GM23248 (cell line): Measurements from ENCODE around the gene ATG13. TPM values are rescaled to one million over a fixed set of nuclear protein-coding genes. Genes with fewer than 3 reads are reported as not detected.

Source experiments
- DNase-seq: peaks from one replicate; pipeline ENCODE4 v3.0.0-alpha.2; 2015
- H2AFZ ChIP-seq: fragments of 200-600 bp; sonication (generic); 2 replicates; pipeline ENCODE4 v1.6.1; 2016; ENCODE audit warnings: antibody characterized with exemption
- H3F3A ChIP-seq: fragments of 200-600 bp; sonication (generic); 2 replicates; pipeline ENCODE4 v1.6.1; 2016; ENCODE audit warnings: mild to moderate bottlenecking, antibody characterized with exemption, mixed run types; ENCODE audit not compliant: insufficient read depth
- H3K27ac ChIP-seq: fragments of 200-600 bp; sonication (generic); 2 replicates; pipeline ENCODE4 v1.5.1; 2016; ENCODE audit warnings: mild to moderate bottlenecking
- H3K27me3 ChIP-seq: fragments of 200-600 bp; sonication (generic); replicated peaks from 2 replicates; pipeline ENCODE4 v1.6.1; 2016; ENCODE audit warnings: mild to moderate bottlenecking; ENCODE audit not compliant: insufficient read depth
- H3K36me3 ChIP-seq: fragments of 200-600 bp; sonication (generic); 2 replicates; pipeline ENCODE4 v1.6.1; 2016; ENCODE audit warnings: low read depth, mild to moderate bottlenecking
- H3K4me1 ChIP-seq: fragments of 200-600 bp; sonication (generic); 2 replicates; pipeline ENCODE4 v1.6.1; 2016; ENCODE audit warnings: mild to moderate bottlenecking; ENCODE audit not compliant: insufficient read depth
- H3K4me2 ChIP-seq: fragments of 200-600 bp; sonication (generic); one replicate; pipeline ENCODE4 v1.6.1; 2016; ENCODE audit warnings: mild to moderate bottlenecking; ENCODE audit not compliant: unreplicated experiment
- H3K4me3 ChIP-seq: fragments of 200-600 bp; sonication (generic); 2 replicates; pipeline ENCODE4 v1.5.1; 2016; ENCODE audit warnings: mild to moderate bottlenecking
- H3K79me2 ChIP-seq: fragments of 200-600 bp; sonication (generic); 2 replicates; pipeline ENCODE4 v1.6.1; 2016; ENCODE audit warnings: mild to moderate bottlenecking; ENCODE audit not compliant: insufficient read depth
- H3K9ac ChIP-seq: fragments of 200-600 bp; sonication (generic); 2 replicates; pipeline ENCODE4 v1.6.1; 2016; ENCODE audit warnings: mild to moderate bottlenecking
- H3K9me2 ChIP-seq: fragments of 200-600 bp; sonication (generic); 2 replicates; pipeline ENCODE4 v1.6.1; 2016; ENCODE audit warnings: mixed run types, mild to moderate bottlenecking, moderate library complexity; ENCODE audit not compliant: insufficient read depth
- H3K9me3 ChIP-seq: fragments of 200-600 bp; sonication (generic); one replicate; pipeline ENCODE4 v1.6.1; 2017; ENCODE audit warnings: low read depth
- H4K20me1 ChIP-seq: fragments of 200-600 bp; sonication (generic); 2 replicates; pipeline ENCODE4 v1.6.0; 2016; ENCODE audit not compliant: insufficient read depth
- EZH2 ChIP-seq: fragments of 200-600 bp; sonication (generic); IDR thresholded peaks from 2 replicates; pipeline ENCODE4 v1.6.1; 2018; ENCODE audit warnings: antibody characterized with exemption, mild to moderate bottlenecking; ENCODE audit not compliant: insufficient read depth, poor library complexity, severe bottlenecking
- EZH2phosphoT487 ChIP-seq: fragments of 200-600 bp; sonication (generic); IDR thresholded peaks from 2 replicates; pipeline ENCODE4 v1.6.1; 2018; ENCODE audit warnings: antibody characterized with exemption, moderate library complexity, mild to moderate bottlenecking, low read depth; ENCODE audit not compliant: insufficient read depth
- WGBS, 2 experiments: methylation state at CpG; one replicate each; pipeline ENCODE4 v1.1.6; 2015 to 2017; ENCODE audit warnings: low lambda C conversion rate in 2 of 2, low coverage in 1 of 2; ENCODE audit errors: missing lambda C conversion rate in 2 of 2; 5-methylcytosine and 5-hydroxymethylcytosine counted together
- in situ Hi-C: fragments of 300-500 bp; cut with MboI; formaldehyde crosslinking; loops from 2 replicates; pipeline ENCODE4 v1.15.0; 2020
- polyA plus RNA-seq: library from polyadenylated mRNA; unstranded; fragments of >200 nt; fragmentation: Nextera tagmentation; extraction: Ambion mirVana; gene quantifications from 2 replicates; pipeline ENCODE4 v1.2.1, GENCODE V29; 2016
- total RNA-seq: library from RNA; depleted of rRNA; stranded (reverse); fragments of >200 nt; shearing (Covaris generic); gene quantifications from 2 replicates; pipeline ENCODE4 v1.2.3, GENCODE V29; 2014

ATG13 gene
- total and polyA plus RNA-seq, 2 experiments from 2014 or later: 55.1 to 118 TPM

DNA sequence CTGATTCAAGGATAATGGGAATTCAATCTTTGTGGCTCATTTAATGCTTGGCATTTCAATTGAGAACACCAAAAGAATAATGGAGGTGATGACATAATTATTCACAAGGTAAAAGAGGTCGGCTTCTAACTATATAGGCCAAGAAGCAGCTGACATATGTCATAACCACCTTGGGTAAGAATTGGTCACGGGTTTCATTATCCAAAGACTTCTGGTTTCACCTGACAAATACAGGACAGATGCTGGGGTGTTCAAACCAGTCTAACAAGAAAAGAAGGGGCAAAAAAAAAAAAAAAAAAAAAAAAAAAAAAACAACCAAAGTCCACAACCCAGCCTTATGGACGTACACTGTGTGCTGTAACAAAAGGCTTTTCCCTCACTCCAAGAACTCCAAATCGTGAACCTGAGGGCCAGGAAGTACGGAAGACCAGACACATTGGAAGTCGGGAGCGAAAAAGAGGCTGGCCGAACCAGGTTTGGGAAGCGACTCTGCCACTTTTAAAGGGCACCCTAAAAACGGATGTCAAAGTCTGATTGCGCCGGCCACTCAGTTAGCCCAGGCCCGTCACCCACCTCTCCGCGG lies 711 bp upstream of the ATG13 start:
- WGBS, 2 experiments: 1 to 4% methylated on average over 15 of the region's 15 CpGs

DNA sequence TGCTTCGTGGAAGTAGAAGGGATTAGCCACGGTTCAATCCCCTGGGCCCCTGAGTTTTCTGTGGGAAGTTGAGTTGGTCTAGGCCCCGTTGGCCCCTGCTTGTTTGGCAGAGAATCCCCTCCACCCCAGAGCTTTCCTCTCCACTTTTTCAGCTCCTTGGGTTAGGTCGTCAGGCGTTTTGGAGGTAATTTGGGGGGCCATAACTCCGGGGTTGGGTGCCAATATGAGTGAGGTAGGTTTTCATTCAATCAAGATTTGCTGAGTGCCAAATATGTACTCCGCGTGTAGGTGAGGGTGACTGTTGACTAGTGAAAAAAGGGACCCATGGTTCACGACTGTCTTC lies 590 bp downstream of the ATG13 start:
- peak overlapping the region; percentile 94 for H3K4me3 ChIP-seq
- peak overlapping the region; percentile 99 for H3K9ac ChIP-seq
- H2AFZ ChIP-seq: peak overlapping the region; percentile 87
- no peaks in the 10 kb centered on the region for H3K9me3 ChIP-seq
- no peaks in the 10 kb centered on the region for H4K20me1 ChIP-seq
- H3K4me1 ChIP-seq: peaks cover 18% of the 10 kb centered on the region
- no peak for DNase-seq
- in situ Hi-C loops: no loop called here
- WGBS, 2 experiments: 1 to 3% methylated on average over 9 of the region's 9 CpGs
- 0 out of 2 replicates have a peak, but pooled peaks cover 7% of the 10 kb centered on the region for H3K36me3 ChIP-seq
- TF ChIP-seq EZH2phosphoT487 (no peak), EZH2 (no peak)
- H3K9me2 ChIP-seq: no peaks in the 10 kb centered on the region
- peaks cover 59% of the 10 kb centered on the region for H3K79me2 ChIP-seq
- H3F3A ChIP-seq: peaks cover 10% of the 10 kb centered on the region; the same call in 1 of the 2 replicates
- peak overlapping the region; percentile 95 for H3K27ac ChIP-seq
- peak overlapping the region; percentile 96 for H3K4me2 ChIP-seq
- H3K27me3 ChIP-seq: no peaks in the 10 kb centered on the region

More for the DNA sequence above, 711 bp upstream of the ATG13 start:
- Histone ChIP-seq H3K9ac (peak overlapping the region; percentile 99), H3K27me3 (no peaks in the 10 kb centered on the region), H3K4me2 (peak overlapping the region; percentile 88), H3K9me2 (no peaks in the 10 kb centered on the region), H3F3A (peaks cover 10% of the 10 kb centered on the region; the same call in 1 of the 2 replicates), H2AFZ (peak overlapping the region; percentile 87), H3K4me3 (peak overlapping the region; percentile 94), H3K36me3 (0 out of 2 replicates have a peak, but pooled peaks cover 6% of the 10 kb centered on the region), H3K27ac (peak overlapping the region; percentile 95), H4K20me1 (no peaks in the 10 kb centered on the region), H3K4me1 (peaks cover 18% of the 10 kb centered on the region), H3K79me2 (peaks cover 54% of the 10 kb centered on the region), H3K9me3 (no peaks in the 10 kb centered on the region)
- DNase-seq: peak; percentile 47
- no peak for TF ChIP-seq EZH2phosphoT487
- TF ChIP-seq EZH2: no peak
- in situ Hi-C loops: no loop called here

DNA sequence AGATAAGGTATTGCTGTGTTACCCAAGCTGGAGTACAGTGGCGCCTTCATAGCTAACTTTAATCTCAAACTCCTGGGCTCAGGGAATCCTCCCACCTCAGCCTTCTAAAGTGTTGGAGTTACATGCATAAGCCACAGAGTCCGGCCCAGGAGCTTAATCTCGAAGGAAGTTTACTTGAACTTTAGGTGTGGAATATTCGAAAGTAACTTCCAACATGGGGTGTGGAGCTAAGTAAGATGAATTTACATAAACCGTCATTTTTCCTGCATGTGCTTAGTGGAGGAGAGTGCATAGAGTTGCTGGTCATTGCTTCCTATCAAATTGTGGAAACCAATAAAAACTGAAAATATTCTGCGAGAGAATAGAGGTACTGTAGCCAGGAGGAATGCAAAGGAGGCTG lies 1.5 kb downstream of the ATG13 start:
- 91 to 96% methylated on average over 6 of the region's 6 CpGs for WGBS, 2 experiments
- H3K79me2 ChIP-seq: peaks cover 68% of the 10 kb centered on the region

DNA sequence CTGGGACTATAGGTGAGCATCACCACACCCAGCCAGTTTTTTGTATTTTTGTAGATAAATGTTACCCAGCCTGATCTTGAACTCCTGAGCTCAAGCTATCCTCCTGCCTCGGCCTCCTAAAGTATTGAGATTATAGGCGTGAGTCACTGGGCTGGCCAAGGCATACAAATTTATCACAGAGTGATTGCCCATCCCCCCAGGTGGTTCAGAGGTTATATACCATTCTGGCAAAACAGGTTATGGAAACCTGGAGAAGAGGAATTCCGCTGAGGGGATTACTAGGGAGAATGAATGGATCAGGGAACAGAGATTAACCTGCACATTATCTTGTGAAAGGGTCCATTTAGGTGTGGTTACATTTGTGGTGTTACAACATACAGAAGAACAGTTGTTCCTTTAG lies 8.1 kb downstream of the ATG13 start:
- Histone ChIP-seq H3K36me3 (peaks cover 33% of the 10 kb centered on the region; the same call in 1 of the 2 replicates), H3K9ac (no peak overlapping the region), H3K27me3 (no peaks in the 10 kb centered on the region), H3K9me2 (no peaks in the 10 kb centered on the region), H3K4me2 (no peak overlapping the region), H3F3A (no peaks in the 10 kb centered on the region), H3K4me3 (no peak overlapping the region), H2AFZ (no peak overlapping the region), H3K9me3 (no peaks in the 10 kb centered on the region), H4K20me1 (no peaks in the 10 kb centered on the region), H3K79me2 (peaks cover 97% of the 10 kb centered on the region), H3K27ac (no peak overlapping the region), H3K4me1 (no peaks in the 10 kb centered on the region)
- in situ Hi-C loops: no loop called here
- no peak for DNase-seq
- 95 to 97% methylated on average over 3 of the region's 3 CpGs for WGBS, 2 experiments
- no peak for TF ChIP-seq EZH2
- no peak for TF ChIP-seq EZH2phosphoT487

More for the DNA sequence above, 1.5 kb downstream of the ATG13 start:
- H3K36me3 ChIP-seq: 0 out of 2 replicates have a peak, but pooled peaks cover 7% of the 10 kb centered on the region
- in situ Hi-C loops: no loop called here
- peak overlapping the region; percentile 99 for H3K9ac ChIP-seq
- H2AFZ ChIP-seq: no peak overlapping the region
- peak overlapping the region; percentile 94 for H3K4me3 ChIP-seq
- H3F3A ChIP-seq: peaks cover 10% of the 10 kb centered on the region; the same call in 1 of the 2 replicates
- H3K27me3 ChIP-seq: no peaks in the 10 kb centered on the region
- H4K20me1 ChIP-seq: no peaks in the 10 kb centered on the region
- TF ChIP-seq EZH2: no peak
- TF ChIP-seq EZH2phosphoT487: no peak
- DNase-seq: no peak
- H3K9me3 ChIP-seq: no peaks in the 10 kb centered on the region
- peak overlapping the region; percentile 96 for H3K4me2 ChIP-seq
- peaks cover 18% of the 10 kb centered on the region for H3K4me1 ChIP-seq
- H3K9me2 ChIP-seq: no peaks in the 10 kb centered on the region
- H3K27ac ChIP-seq: no peak overlapping the region
